CD4-positive, alpha-beta memory T cell (primary cell): ENCODE data around the gene NEU1. TPM values are rescaled to one million over a fixed set of nuclear protein-coding genes. Genes with fewer than 3 reads are reported as not detected.
"Not testable (repeated sequence)": the region's sequence is repeated elsewhere in the genome, so short reads cannot be mapped to it uniquely, and the experiment has no call there.

Experiments used
- CTCF ChIA-PET: fragments of 350-600 bp; sonication (Branson Sonifier 250); formaldehyde crosslinking; loops from one replicate; lab custom pipeline; 2021; ENCODE audit warnings: inconsistent platforms; ENCODE audit not compliant: partially characterized antibody; lab: Charles Lee
- POLR2A ChIA-PET: fragments of 350-600 bp; sonication (Branson Sonifier 250); formaldehyde crosslinking; loops from one replicate; lab custom pipeline; 2021; ENCODE audit not compliant: partially characterized antibody; lab: Charles Lee
- DNase-seq, 5 donors: peaks; one replicate each; pipeline versions ENCODE4 v3.0.0 to v3.0.0-alpha.2; 2020 to 2022; ENCODE audit warnings: mixed read lengths in 1 of 5
- H3K27ac ChIP-seq: one replicate; pipeline ENCODE4 v1.7.0; 2013; ENCODE audit warnings: low read depth, low read length
- H3K27me3 ChIP-seq: 2 replicates; pipeline ENCODE4 v1.7.0; 2013; ENCODE audit warnings: mild to moderate bottlenecking, low read length, moderate library complexity; ENCODE audit not compliant: insufficient read depth
- H3K36me3 ChIP-seq: 2 replicates; pipeline ENCODE4 v1.7.0; 2013; ENCODE audit warnings: mild to moderate bottlenecking, low read length, moderate library complexity; ENCODE audit not compliant: insufficient read depth
- H3K4me1 ChIP-seq: 2 replicates; pipeline ENCODE4 v1.7.0; 2013; ENCODE audit warnings: mild to moderate bottlenecking, low read length, moderate library complexity; ENCODE audit not compliant: insufficient read depth
- H3K4me3 ChIP-seq, 2 donors: one replicate each; pipeline ENCODE4 v1.7.0; 2013; ENCODE audit warnings: low read length in 2 of 2, mild to moderate bottlenecking in 1 of 2
- H3K9me3 ChIP-seq, 2 donors: one replicate each; pipeline ENCODE4 v1.7.0; 2013; ENCODE audit warnings: low read length in 2 of 2, control low read depth in 1 of 2; ENCODE audit not compliant: control insufficient read depth in 1 of 2
- H3K27ac Mint-ChIP-seq, 7 donors: one replicate each; pipeline ENCODE4 v1.8.0; 2020 to 2021; ENCODE audit warnings: mixed read lengths in 7 of 7, mild to moderate bottlenecking in 6 of 7, inconsistent platforms in 3 of 7, moderate library complexity in 3 of 7
- H3K27me3 Mint-ChIP-seq, 2 donors: one replicate each; pipeline ENCODE4 v1.8.0; 2020 to 2021; ENCODE audit warnings: mixed read lengths in 2 of 2
- H3K36me3 Mint-ChIP-seq, 2 donors: one replicate each; pipeline ENCODE4 v1.8.0; 2020 to 2021; ENCODE audit warnings: mixed read lengths in 2 of 2, inconsistent platforms in 1 of 2, mild to moderate bottlenecking in 1 of 2
- H3K4me1 Mint-ChIP-seq, 4 donors: one replicate each; pipeline ENCODE4 v1.8.0; 2020 to 2021; ENCODE audit warnings: mixed read lengths in 4 of 4, mild to moderate bottlenecking in 1 of 4
- H3K4me3 Mint-ChIP-seq, 8 donors: one replicate each; pipeline ENCODE4 v1.8.0; 2020 to 2021; ENCODE audit warnings: mixed read lengths in 8 of 8, mild to moderate bottlenecking in 7 of 8, moderate library complexity in 6 of 8, inconsistent platforms in 3 of 8
- H3K9me3 Mint-ChIP-seq, 8 donors: one replicate each; pipeline ENCODE4 v1.8.0; 2020 to 2021; ENCODE audit warnings: mixed read lengths in 8 of 8, mild to moderate bottlenecking in 5 of 8, inconsistent platforms in 3 of 8, moderate library complexity in 1 of 8
- intact Hi-C: fragments of 100-400 bp; cut with micrococcal nuclease; formaldehyde crosslinking; loops from one replicate; pipeline ENCODE4 v1.15.1; 2023
- polyA plus RNA-seq, 2 donors: library from polyadenylated mRNA; unstranded; fragments of 300-500 nt; fragmentation: Illumina TruSeq; gene quantifications; one replicate each; pipeline ENCODE4 v1.2.3, GENCODE V29; 2021
- total RNA-seq, 2 experiments: library from RNA; stranded (reverse); gene quantifications; one replicate each; pipeline ENCODE4 v1.2.3, GENCODE V29; 2021

Gene NEU1
- total and polyA plus RNA-seq, 4 experiments from 2014 or later, result 19.6 to 23.4 (median 21.8) TPM

GRCh38 chr6:31906727-31907126, 44.1 kb upstream of the NEU1 start:
- H3K27me3 Mint-ChIP-seq, intact Hi-C loops, H3K27ac ChIP-seq, DNase-seq, H3K4me3 Mint-ChIP-seq, H3K27me3 ChIP-seq, H3K36me3 Mint-ChIP-seq, H3K27ac Mint-ChIP-seq, H3K9me3 Mint-ChIP-seq, H3K9me3 ChIP-seq, H3K4me3 ChIP-seq, H3K4me1 ChIP-seq, H3K36me3 ChIP-seq: not testable (repeated sequence)
- CTCF ChIA-PET, result interaction anchor here (0.7 kb wide), 1 partner anchor 1444 kb away, joined by 4 read pairs; no protein-coding TSS in a partner anchor
- peaks cover 7 to 11% (median 8%) of the 10 kb centered on the region in 4 donors for H3K4me1 Mint-ChIP-seq
- POLR2A ChIA-PET, result interaction anchor here (0.7 kb wide), 1 partner anchor 13 kb away, joined by 3 read pairs; no protein-coding TSS in a partner anchor

DNA sequence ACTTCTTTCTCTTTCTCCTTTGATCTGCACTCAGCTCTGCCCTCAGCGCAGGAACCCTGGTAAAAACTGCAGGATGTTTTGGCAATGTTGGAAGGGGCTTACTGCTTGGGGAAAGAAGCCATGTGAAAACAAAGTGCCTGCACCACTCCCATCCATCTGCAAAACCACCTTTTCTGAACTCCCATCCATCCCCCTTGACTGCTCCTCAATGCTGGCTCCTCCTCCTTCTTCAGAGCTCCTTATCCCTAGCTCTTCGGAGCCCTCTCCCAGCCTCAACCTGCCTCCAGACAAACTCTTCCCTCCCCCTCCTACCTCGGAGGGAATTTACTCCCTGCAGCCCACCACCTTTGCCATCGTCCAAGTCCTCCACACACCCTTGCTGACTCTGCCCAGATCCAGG, 43.5 kb upstream of the NEU1 start:
- H3K27ac ChIP-seq, result no peak overlapping the region
- Mint-ChIP-seq H3K27me3 (peaks cover 0 to 6% of the 10 kb centered on the region in 2 donors), H3K4me3 (no peak overlapping the region), H3K36me3 (peaks cover 0 to 1% of the 10 kb centered on the region in 2 donors), H3K4me1 (peaks cover 7 to 12% (median 9%) of the 10 kb centered on the region in 4 donors), H3K9me3 (no peaks in the 10 kb centered on the region), H3K27ac (peak overlapping the region in 1 of 7 donors; percentile 46)
- no peaks in the 10 kb centered on the region for H3K36me3 ChIP-seq
- CTCF ChIA-PET, result no interaction called here
- H3K27me3 ChIP-seq, result no peaks in the 10 kb centered on the region
- peaks cover 10% of the 10 kb centered on the region for H3K4me1 ChIP-seq
- POLR2A ChIA-PET, result no interaction called here
- DNase-seq, result no peak
- no peak overlapping the region for H3K4me3 ChIP-seq
- H3K9me3 ChIP-seq, result no peaks in the 10 kb centered on the region
- intact Hi-C loops, result no loop called here

DNA sequence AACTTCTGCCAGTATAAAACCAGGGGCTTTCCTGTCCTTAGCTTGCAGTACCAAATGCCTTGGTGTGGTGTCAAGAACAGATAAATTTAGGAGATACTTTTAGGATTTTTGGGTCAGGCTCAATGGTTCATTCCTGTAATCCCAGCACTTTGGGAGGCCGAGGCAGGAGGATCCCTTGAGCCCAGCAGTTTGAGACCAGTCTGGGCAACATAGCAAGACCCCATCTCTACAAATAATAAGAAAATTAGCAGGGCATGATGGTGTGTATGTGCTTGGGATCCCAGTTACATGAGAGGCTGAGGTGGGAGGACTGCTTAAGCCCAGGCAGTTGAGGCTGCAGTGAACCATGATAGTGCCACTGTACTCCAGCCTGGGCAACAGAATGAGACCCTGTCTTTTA, 42.4 kb upstream of the NEU1 start:
- POLR2A ChIA-PET, result no interaction called here
- no peak for DNase-seq
- Mint-ChIP-seq H3K36me3 (peaks cover 0 to 1% of the 10 kb centered on the region in 2 donors), H3K4me1 (peaks cover 7 to 13% (median 9%) of the 10 kb centered on the region in 4 donors), H3K27me3 (peaks cover 0 to 6% of the 10 kb centered on the region in 2 donors), H3K4me3 (no peak overlapping the region), H3K27ac (no peak overlapping the region), H3K9me3 (no peaks in the 10 kb centered on the region)
- intact Hi-C loops, result no loop called here
- Histone ChIP-seq H3K4me3 (no peak overlapping the region), H3K9me3 (no peaks in the 10 kb centered on the region), H3K27ac (no peak overlapping the region), H3K27me3 (no peaks in the 10 kb centered on the region), H3K36me3 (no peaks in the 10 kb centered on the region), H3K4me1 (peaks cover 14% of the 10 kb centered on the region)
- CTCF ChIA-PET, result interaction anchor here (0.5 kb wide), 1 partner anchor 36 kb away, joined by 4 read pairs; no protein-coding TSS in a partner anchor

GRCh38 chr6:31903957-31904356, 41.3 kb upstream of the NEU1 start:
- H3K27ac Mint-ChIP-seq, result peak overlapping the region in 3 of 7 donors; percentile 4 to 71 (median 36)
- Histone ChIP-seq H3K4me3 (no peak overlapping the region), H3K27me3 (no peaks in the 10 kb centered on the region), H3K4me1 (peaks cover 24% of the 10 kb centered on the region), H3K27ac (no peak overlapping the region), H3K9me3 (no peaks in the 10 kb centered on the region), H3K36me3 (no peaks in the 10 kb centered on the region)
- no peaks in the 10 kb centered on the region for H3K9me3 Mint-ChIP-seq
- intact Hi-C loops, result no loop called here
- peaks cover 11 to 24% (median 16%) of the 10 kb centered on the region in 4 donors for H3K4me1 Mint-ChIP-seq
- peak overlapping the region in 2 of 8 donors; percentile 24 to 35 for H3K4me3 Mint-ChIP-seq
- peaks cover 0 to 1% of the 10 kb centered on the region in 2 donors for H3K36me3 Mint-ChIP-seq
- ChIA-PET CTCF (interaction anchor here (1.0 kb wide), 1 partner anchor 48 kb away, joined by 5 read pairs; no protein-coding TSS in a partner anchor), POLR2A (interaction anchor here (0.7 kb wide), 1 partner anchor 68 kb away, joined by 3 read pairs; a partner anchor contains a TSS)
- H3K27me3 Mint-ChIP-seq, result peaks cover 0 to 5% of the 10 kb centered on the region in 2 donors
- no peak for DNase-seq

- H3K27ac Mint-ChIP-seq, result peak within 1 kb of the TSS; percentile 71 to 95 (median 89)
- H3K4me1 Mint-ChIP-seq, result peaks cover 17 to 36% (median 27%) of the 10 kb centered on the region in 4 donors
- intact Hi-C loops, result no loop called here
- peaks cover 0 to 11% of the 10 kb centered on the region in 2 donors for H3K36me3 Mint-ChIP-seq
- ChIA-PET CTCF (interaction anchor here (0.8 kb wide), 1 partner anchor 17 kb away, joined by 3 read pairs; no protein-coding TSS in a partner anchor), POLR2A (interaction anchor here (0.6 to 2.3 kb wide), 17 partner anchors 12 to 280 kb away, joined by 3 to 17 read pairs (median 4); partner anchors contain the start of genes ABHD16A, C6orf47, DXO and LSM2)
- Histone ChIP-seq H3K4me3 (peak within 1 kb of the TSS; percentile 49 to 78), H3K9me3 (no peaks in the 10 kb centered on the region), H3K27ac (peak within 1 kb of the TSS; percentile 58), H3K36me3 (no peaks in the 10 kb centered on the region), H3K27me3 (no peaks in the 10 kb centered on the region), H3K4me1 (peaks cover 30% of the 10 kb centered on the region)
- DNase-seq, result peak; percentile 83 to 87 (median 86)
- no peaks in the 10 kb centered on the region for H3K9me3 Mint-ChIP-seq
- H3K27me3 Mint-ChIP-seq, result peaks cover 0 to 1% of the 10 kb centered on the region in 2 donors
- H3K4me3 Mint-ChIP-seq, result peak within 1 kb of the TSS; percentile 78 to 92 (median 90)
Measured at GRCh38 chr6:31901953-31902643, 39.5 kb upstream of the NEU1 start, which contains the start of gene ZBTB12. TSS of gene ZBTB12 (minus strand) at chr6:31902086. CDS start at chr6:31901305, 781 bp downstream.

DNA sequence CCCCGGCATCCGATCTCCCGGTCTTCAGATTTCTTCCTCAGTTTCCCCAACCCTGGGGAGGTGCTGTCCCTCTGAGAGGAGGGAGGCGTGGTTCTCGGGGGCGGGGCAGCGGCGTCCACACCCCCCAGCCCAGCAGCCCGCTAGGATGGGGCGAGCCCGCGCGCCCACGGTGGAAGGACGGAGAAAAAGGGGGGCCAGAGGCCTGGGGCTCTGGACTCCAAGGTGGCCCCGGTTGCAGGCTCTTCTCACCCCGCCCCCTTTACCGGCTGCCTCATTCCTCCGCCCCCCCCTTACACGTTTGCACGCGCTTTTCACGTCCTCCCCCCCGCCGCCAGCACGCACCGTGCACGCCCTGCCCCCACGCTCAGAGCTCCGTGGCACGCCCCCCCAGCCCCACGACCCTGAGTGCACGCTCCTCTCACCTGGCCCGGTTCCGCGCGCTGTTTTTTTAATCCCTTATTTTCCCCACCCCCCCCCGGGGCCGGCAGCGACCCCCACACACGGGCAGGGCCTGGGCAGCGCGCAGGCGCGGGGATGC, 38.9 kb upstream of the NEU1 start:
- Mint-ChIP-seq H3K4me3 (peak overlapping the region in 7 of 8 donors; percentile 73 to 82 (median 75)), H3K9me3 (no peaks in the 10 kb centered on the region), H3K27me3 (peaks cover 0 to under 1% of the 10 kb centered on the region in 2 donors), H3K4me1 (peaks cover 17 to 40% (median 29%) of the 10 kb centered on the region in 4 donors), H3K27ac (peak overlapping the region in 5 of 7 donors; percentile 48 to 74 (median 71)), H3K36me3 (peaks cover 0 to 13% of the 10 kb centered on the region in 2 donors)
- Histone ChIP-seq H3K4me3 (peak overlapping the region in 1 of 2 donors; percentile 49), H3K27me3 (no peaks in the 10 kb centered on the region), H3K9me3 (no peaks in the 10 kb centered on the region), H3K27ac (peak overlapping the region; percentile 58), H3K4me1 (peaks cover 34% of the 10 kb centered on the region), H3K36me3 (no peaks in the 10 kb centered on the region)
- DNase-seq, result peak; percentile 69 to 77 (median 71)
- POLR2A ChIA-PET, result interaction anchor here (0.7 to 2.3 kb wide), 7 partner anchors 44 to 360 kb away, joined by 3 to 17 read pairs (median 4); partner anchors contain the start of genes DDX39B, DXO, NELFE and SKIC2
- intact Hi-C loops, result no loop called here
- CTCF ChIA-PET, result no interaction called here
